H9 (cell line): ENCODE results near the gene BCAS3. TPM values are rescaled to one million over a fixed set of nuclear protein-coding genes. Genes with fewer than 3 reads are reported as not detected.

Source experiments
- DNase-seq: peaks from one replicate; pipeline ENCODE4 v3.0.0-alpha.2; 2017
- H2AFZ ChIP-seq: one replicate; pipeline ENCODE4 v1.6.1; 2013; ENCODE audit warnings: mild to moderate bottlenecking, low read length, control low read depth, moderate library complexity
- H2AK5ac ChIP-seq: 2 replicates; pipeline ENCODE4 v1.6.1; 2013; ENCODE audit warnings: low read length, control low read depth, mixed read lengths; ENCODE audit not compliant: insufficient read length
- H2BK120ac ChIP-seq: one replicate; pipeline ENCODE4 v1.6.1; 2013; ENCODE audit warnings: low read depth, mild to moderate bottlenecking, low read length, control low read depth, inconsistent platforms; ENCODE audit not compliant: poor library complexity, severe bottlenecking
- H2BK12ac ChIP-seq: 2 replicates; pipeline ENCODE4 v1.6.1; 2013; ENCODE audit warnings: low read length, control low read depth, mixed read lengths, low read depth; ENCODE audit not compliant: insufficient read length
- H2BK15ac ChIP-seq: 2 replicates; pipeline ENCODE4 v1.6.1; 2013; ENCODE audit warnings: low read depth, low read length, control low read depth
- H2BK20ac ChIP-seq: one replicate; pipeline ENCODE4 v1.6.1; 2013; ENCODE audit warnings: low read depth, mild to moderate bottlenecking, low read length, control low read depth, inconsistent platforms; ENCODE audit not compliant: poor library complexity, severe bottlenecking
- H2BK5ac ChIP-seq: 2 replicates; pipeline ENCODE4 v1.6.1; 2013; ENCODE audit warnings: low read length, control low read depth, mixed read lengths; ENCODE audit not compliant: insufficient read length
- H3K14ac ChIP-seq: 2 replicates; pipeline ENCODE4 v1.6.1; 2013; ENCODE audit warnings: low read length, control low read depth; ENCODE audit not compliant: insufficient read depth
- H3K18ac ChIP-seq: 2 replicates; pipeline ENCODE4 v1.6.1; 2013; ENCODE audit warnings: low read depth, mild to moderate bottlenecking, mixed read lengths, low read length, control low read depth; ENCODE audit not compliant: insufficient read length
- H3K23ac ChIP-seq: 2 replicates; pipeline ENCODE4 v1.6.1; 2013; ENCODE audit warnings: low read length, control low read depth, mixed read lengths, low read depth; ENCODE audit not compliant: insufficient read length
- H3K23me2 ChIP-seq: 2 replicates; pipeline ENCODE4 v1.6.1; 2013; ENCODE audit warnings: low read depth, mild to moderate bottlenecking, mixed read lengths, low read length, control low read depth; ENCODE audit not compliant: insufficient read length, poor library complexity, severe bottlenecking
- H3K27ac ChIP-seq: 2 replicates; pipeline ENCODE4 v1.5.1; 2013; ENCODE audit warnings: low read length, control low read depth, mixed read lengths, low read depth; ENCODE audit not compliant: insufficient read length
- H3K27me3 ChIP-seq: 2 replicates; pipeline ENCODE4 v1.6.1; 2013; ENCODE audit warnings: low read length, control low read depth, inconsistent platforms; ENCODE audit not compliant: insufficient read depth
- H3K4ac ChIP-seq: 2 replicates; pipeline ENCODE4 v1.6.1; 2013; ENCODE audit warnings: low read depth, mild to moderate bottlenecking, control low read depth, inconsistent platforms, low read length, moderate library complexity
- H3K4me1 ChIP-seq: 2 replicates; pipeline ENCODE4 v1.6.1; 2013; ENCODE audit warnings: low read length, control low read depth, inconsistent platforms; ENCODE audit not compliant: insufficient read depth
- H3K4me2 ChIP-seq: 2 replicates; pipeline ENCODE4 v1.6.1; 2013; ENCODE audit warnings: low read length, control low read depth, mixed read lengths; ENCODE audit not compliant: insufficient read length, insufficient read depth
- H3K56ac ChIP-seq: 2 replicates; pipeline ENCODE4 v1.6.1; 2013; ENCODE audit warnings: low read depth, mild to moderate bottlenecking, mixed read lengths, low read length, control low read depth; ENCODE audit not compliant: insufficient read length
- H3K79me1 ChIP-seq: 2 replicates; pipeline ENCODE4 v1.6.1; 2013; ENCODE audit warnings: low read depth, mild to moderate bottlenecking, moderate library complexity, low read length, control low read depth, inconsistent platforms; ENCODE audit not compliant: insufficient read depth, poor library complexity, severe bottlenecking
- H3K79me2 ChIP-seq: 2 replicates; pipeline ENCODE4 v1.6.1; 2013; ENCODE audit warnings: low read length, control low read depth, inconsistent platforms; ENCODE audit not compliant: insufficient read depth
- H3K9ac ChIP-seq: 2 replicates; pipeline ENCODE4 v1.6.1; 2013; ENCODE audit warnings: low read length, control low read depth, mixed read lengths; ENCODE audit not compliant: insufficient read length; ENCODE audit errors: extremely low read depth
- H3K9me3 ChIP-seq: one replicate; pipeline ENCODE4 v1.6.1; 2013; ENCODE audit warnings: low read depth, low read length, inconsistent platforms; ENCODE audit not compliant: control insufficient read depth
- H3T11ph ChIP-seq: one replicate; pipeline ENCODE4 v1.6.1; 2013; ENCODE audit warnings: mild to moderate bottlenecking, low read length, control low read depth, inconsistent platforms
- H4K20me1 ChIP-seq: one replicate; pipeline ENCODE4 v1.6.1; 2013; ENCODE audit not compliant: control insufficient read depth, insufficient read length, insufficient read depth
- H4K5ac ChIP-seq: 2 replicates; pipeline ENCODE4 v1.6.1; 2013; ENCODE audit warnings: low read depth, mild to moderate bottlenecking, mixed read lengths, low read length, control low read depth; ENCODE audit not compliant: insufficient read length
- H4K8ac ChIP-seq: replicated peaks from 2 replicates; pipeline ENCODE4 v1.6.1; 2013; ENCODE audit warnings: low read length, control low read depth, mixed read lengths, low read depth; ENCODE audit not compliant: insufficient read length
- H4K91ac ChIP-seq: 2 replicates; pipeline ENCODE4 v1.6.1; 2013; ENCODE audit warnings: low read depth, mild to moderate bottlenecking, moderate library complexity, mixed read lengths, low read length, control low read depth; ENCODE audit not compliant: insufficient read length
- H3K27ac Mint-ChIP-seq, 3 experiments: 2 replicates in 2 of 3; 3 replicates in 1 of 3; pipeline ENCODE4 v1.8.0; 2020 to 2021; ENCODE audit warnings: mixed read lengths in 3 of 3, mild to moderate bottlenecking in 1 of 3, moderate library complexity in 1 of 3
- H3K27me3 Mint-ChIP-seq: 2 replicates; pipeline ENCODE4 v1.8.0; 2021; ENCODE audit warnings: low read depth, mild to moderate bottlenecking, moderate library complexity, mixed read lengths
- H3K36me3 Mint-ChIP-seq, 3 experiments: 2 replicates in 2 of 3; 3 replicates in 1 of 3; pipeline ENCODE4 v1.8.0; 2020 to 2021; ENCODE audit warnings: low read depth in 3 of 3, mixed read lengths in 3 of 3; ENCODE audit not compliant: insufficient read depth in 1 of 3
- H3K4me1 Mint-ChIP-seq, 2 experiments: 2 replicates each; pipeline ENCODE4 v1.8.0; 2020; ENCODE audit warnings: mixed read lengths in 2 of 2
- H3K4me3 Mint-ChIP-seq, 2 experiments: 2 replicates in 1 of 2; 3 replicates in 1 of 2; pipeline ENCODE4 v1.8.0; 2020 to 2021; ENCODE audit warnings: mild to moderate bottlenecking in 2 of 2, mixed read lengths in 2 of 2, moderate library complexity in 1 of 2
- H3K9me3 Mint-ChIP-seq, 2 experiments: 2 replicates in 1 of 2; 3 replicates in 1 of 2; pipeline ENCODE4 v1.8.0; 2020; ENCODE audit warnings: mild to moderate bottlenecking in 2 of 2, mixed read lengths in 2 of 2, moderate library complexity in 1 of 2
- WGBS: extraction: QIAGEN DNeasy Blood & Tissue Kit; methylation state at CpG from one replicate; pipeline ENCODE4 v1.1.7; 2013; ENCODE audit warnings: missing lambda C conversion rate, low lambda C conversion rate, mixed read lengths; ENCODE audit not compliant: insufficient read length; ENCODE audit errors: extremely low coverage; 5-methylcytosine and 5-hydroxymethylcytosine counted together
- total RNA-seq: library from RNA; stranded (reverse); gene quantifications from 2 replicates; pipeline ENCODE4 v1.2.1, GENCODE V29; 2021
- TF ChIP-seq, protein P1 (sequence below): fragments of 200-600 bp; sonication (generic); conservative IDR thresholded peaks from 3 replicates; pipeline ENCODE4 v1.8.0; 2021; ENCODE audit warnings: antibody characterized with exemption, mild to moderate bottlenecking

The BCAS3 gene
- total RNA-seq, 1 experiment from 2014 or later = 22.4 TPM

DNA sequence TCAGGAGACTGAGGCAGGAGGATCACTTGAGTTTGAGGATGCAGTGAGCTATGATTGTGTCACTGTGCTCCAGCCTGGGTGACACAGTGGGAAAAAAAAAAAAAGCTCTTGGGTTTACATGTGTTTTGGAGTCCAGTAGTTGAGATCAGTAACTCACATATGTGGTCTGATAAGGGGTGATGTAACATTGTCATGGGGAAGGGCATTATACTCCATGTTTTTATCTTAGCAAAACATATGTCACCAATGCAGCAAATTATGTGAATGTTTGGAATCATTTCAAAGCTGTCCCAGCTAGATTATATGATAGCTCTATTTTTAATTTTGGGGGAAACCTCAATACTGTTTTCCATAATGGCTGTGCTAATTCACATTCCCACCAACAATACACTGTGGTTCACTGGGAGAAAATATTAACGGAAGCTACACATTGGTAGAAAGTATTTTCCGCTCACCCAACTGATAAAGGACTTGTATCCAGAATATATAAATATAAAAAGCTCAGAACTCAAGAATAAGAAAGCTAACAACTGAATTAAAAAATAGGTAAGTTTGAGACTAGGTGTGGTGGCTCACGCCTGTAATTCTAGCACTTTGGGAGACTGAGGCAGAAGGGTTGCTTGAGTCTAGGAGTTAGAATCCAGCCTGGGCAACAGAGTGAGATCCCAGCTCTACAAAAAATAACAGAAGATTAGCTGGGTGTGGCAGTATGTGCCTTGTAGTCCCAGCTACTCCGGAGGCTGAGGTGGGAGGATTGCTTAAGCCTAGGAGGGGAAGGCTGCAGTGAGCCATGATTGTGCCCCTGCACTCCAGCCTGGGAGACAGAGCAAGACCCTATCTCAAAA is 497.9 kb downstream of the BCAS3 start:
- Histone ChIP-seq H3K27ac (no peak overlapping the region), H2AK5ac (no peak overlapping the region), H3K9ac (no peak overlapping the region), H2BK120ac (no peak overlapping the region), H3K9me3 (no peaks in the 10 kb centered on the region), H3K4me2 (no peak overlapping the region), H3K79me1 (no peaks in the 10 kb centered on the region), H4K8ac (no peak overlapping the region), H2BK15ac (no peak overlapping the region), H4K91ac (no peak overlapping the region), H3K56ac (no peak overlapping the region), H3K23me2 (no peaks in the 10 kb centered on the region), H3K4ac (no peak overlapping the region), H4K20me1 (no peaks in the 10 kb centered on the region), H4K5ac (no peak overlapping the region), H3T11ph (no peak overlapping the region), H3K18ac (no peak overlapping the region), H3K79me2 (no peaks in the 10 kb centered on the region), H2BK12ac (no peak overlapping the region), H2BK20ac (no peak overlapping the region), H2AFZ (no peak overlapping the region), H3K23ac (no peak overlapping the region), H2BK5ac (no peak overlapping the region), H3K14ac (no peak overlapping the region), H3K27me3 (no peaks in the 10 kb centered on the region), H3K4me1 (no peaks in the 10 kb centered on the region)
- no peak overlapping the region for H3K4me3 Mint-ChIP-seq
- WGBS = no CpG with 5 or more reads among the region's 4 CpGs
- no peaks in the 10 kb centered on the region for H3K9me3 Mint-ChIP-seq
- TF ChIP-seq, protein P1, sequence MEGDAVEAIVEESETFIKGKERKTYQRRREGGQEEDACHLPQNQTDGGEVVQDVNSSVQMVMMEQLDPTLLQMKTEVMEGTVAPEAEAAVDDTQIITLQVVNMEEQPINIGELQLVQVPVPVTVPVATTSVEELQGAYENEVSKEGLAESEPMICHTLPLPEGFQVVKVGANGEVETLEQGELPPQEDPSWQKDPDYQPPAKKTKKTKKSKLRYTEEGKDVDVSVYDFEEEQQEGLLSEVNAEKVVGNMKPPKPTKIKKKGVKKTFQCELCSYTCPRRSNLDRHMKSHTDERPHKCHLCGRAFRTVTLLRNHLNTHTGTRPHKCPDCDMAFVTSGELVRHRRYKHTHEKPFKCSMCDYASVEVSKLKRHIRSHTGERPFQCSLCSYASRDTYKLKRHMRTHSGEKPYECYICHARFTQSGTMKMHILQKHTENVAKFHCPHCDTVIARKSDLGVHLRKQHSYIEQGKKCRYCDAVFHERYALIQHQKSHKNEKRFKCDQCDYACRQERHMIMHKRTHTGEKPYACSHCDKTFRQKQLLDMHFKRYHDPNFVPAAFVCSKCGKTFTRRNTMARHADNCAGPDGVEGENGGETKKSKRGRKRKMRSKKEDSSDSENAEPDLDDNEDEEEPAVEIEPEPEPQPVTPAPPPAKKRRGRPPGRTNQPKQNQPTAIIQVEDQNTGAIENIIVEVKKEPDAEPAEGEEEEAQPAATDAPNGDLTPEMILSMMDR = no peak
- H3K27ac Mint-ChIP-seq = no peak overlapping the region
- no peaks in the 10 kb centered on the region for H3K27me3 Mint-ChIP-seq
- H3K4me1 Mint-ChIP-seq = peaks cover 5 to 8% of the 10 kb centered on the region in 2 experiments
- H3K36me3 Mint-ChIP-seq = no peaks in the 10 kb centered on the region
- DNase-seq = no peak
